HEK293 (cell line): Measurements from ENCODE around the gene SH3TC1.

ENCODE experiments used
- CTCF ChIA-PET: fragments of 350-600 bp; formaldehyde crosslinking; extraction: SDS; loops from one replicate; lab custom pipeline; 2021; ENCODE audit warnings: antibody characterized with exemption; lab: Yijun Ruan, JAX
- POLR2A ChIA-PET: fragments of 300-600 bp; formaldehyde crosslinking; extraction: SDS; loops from one replicate; lab custom pipeline; 2020; ENCODE audit warnings: antibody characterized with exemption, inconsistent platforms; lab: Yijun Ruan, JAX
- H3K27ac ChIP-seq: fragments of 200-500 bp; sonication (Bioruptor generic); 2 replicates; pipeline ENCODE4 v1.5.1; 2014; ENCODE audit warnings: low read depth, low read length, control low read depth, inconsistent platforms; ENCODE audit errors: extremely low read depth
- H3K36me3 ChIP-seq, 2 experiments: fragments of 200-500 bp in 1 of 2; sonication (Bioruptor generic) in 1 of 2; 1 replicate in 1 of 2; 2 replicates in 1 of 2; pipeline ENCODE4 v1.5.1; 2014 to 2017; ENCODE audit warnings: inconsistent platforms in 2 of 2, low read length in 2 of 2; ENCODE audit not compliant: control insufficient read depth in 2 of 2, insufficient read depth in 1 of 2
- H3K4me1 ChIP-seq: fragments of 200-500 bp; sonication (Bioruptor generic); 2 replicates; pipeline ENCODE4 v1.5.1; 2014; ENCODE audit warnings: mild to moderate bottlenecking, low read length, inconsistent platforms; ENCODE audit not compliant: control insufficient read depth, insufficient read depth
- H3K4me3 ChIP-seq: 2 replicates; pipeline ENCODE4 v1.5.1; 2011; ENCODE audit warnings: low read depth, mild to moderate bottlenecking, control low read depth, low read length, moderate library complexity
- H3K9me3 ChIP-seq: fragments of 200-500 bp; sonication (Bioruptor generic); 2 replicates; pipeline ENCODE4 v1.5.1; 2014; ENCODE audit warnings: low read depth, low read length, inconsistent platforms; ENCODE audit not compliant: control insufficient read depth, insufficient read depth
- BCL11B ChIP-seq: fragments of 450-650 bp; formaldehyde crosslinking; IDR thresholded peaks from 2 replicates; pipeline ENCODE4 v1.5.1; 2016; ENCODE audit warnings: low read depth, missing biosample characterization, missing genetic modification characterization
- GFI1B ChIP-seq: fragments of 450-650 bp; formaldehyde crosslinking; IDR thresholded peaks from 2 replicates; pipeline ENCODE4 v1.5.1; 2016; ENCODE audit warnings: missing biosample characterization, missing genetic modification characterization
- PBX3 ChIP-seq: sonication (generic); formaldehyde crosslinking; IDR thresholded peaks from 2 replicates; pipeline ENCODE4 v1.8.1; 2022; ENCODE audit warnings: mild to moderate bottlenecking, moderate library complexity, missing genetic modification reagents
- PRDM4 ChIP-seq: fragments of 450-650 bp; formaldehyde crosslinking; IDR thresholded peaks from 2 replicates; pipeline ENCODE4 v1.5.1; 2017; ENCODE audit warnings: missing biosample characterization, missing genetic modification characterization
- SETDB1 ChIP-seq: IDR thresholded peaks from one replicate; pipeline ENCODE4 v1.6.1; 2017; ENCODE audit warnings: mild to moderate bottlenecking, low read length, moderate library complexity, mixed read lengths; ENCODE audit not compliant: insufficient read length
- ZBTB44 ChIP-seq: fragments of 450-650 bp; IDR thresholded peaks from 2 replicates; pipeline ENCODE4 v1.5.1; 2018; ENCODE audit warnings: missing biosample characterization, mild to moderate bottlenecking, missing genetic modification characterization
- ZIC2 ChIP-seq: fragments of 450-650 bp; formaldehyde crosslinking; IDR thresholded peaks from 2 replicates; pipeline ENCODE4 v1.5.1; 2016; ENCODE audit warnings: missing biosample characterization, missing genetic modification characterization
- ZNF133 ChIP-seq: fragments of 450-650 bp; formaldehyde crosslinking; IDR thresholded peaks from 2 replicates; pipeline ENCODE4 v1.5.1; 2016; ENCODE audit warnings: missing biosample characterization, missing genetic modification characterization
- ZNF169 ChIP-seq: fragments of 450-650 bp; formaldehyde crosslinking; IDR thresholded peaks from 2 replicates; pipeline ENCODE4 v1.5.1; 2016; ENCODE audit warnings: missing biosample characterization, missing genetic modification characterization
- ZNF280C ChIP-seq: fragments of 450-650 bp; formaldehyde crosslinking; IDR thresholded peaks from 2 replicates; pipeline ENCODE4 v1.5.1; 2016; ENCODE audit warnings: missing biosample characterization, missing genetic modification characterization
- ZNF518A ChIP-seq: fragments of 450-650 bp; formaldehyde crosslinking; conservative IDR thresholded peaks from 2 replicates; pipeline ENCODE4 v1.5.1; 2016; ENCODE audit warnings: low read depth, missing biosample characterization, missing genetic modification characterization
- ZNF544 ChIP-seq: fragments of 450-650 bp; formaldehyde crosslinking; IDR thresholded peaks from 2 replicates; pipeline ENCODE4 v1.5.0; 2017; ENCODE audit warnings: missing biosample characterization, missing genetic modification characterization
- ZNF645 ChIP-seq: fragments of 450-650 bp; formaldehyde crosslinking; IDR thresholded peaks from 2 replicates; pipeline ENCODE4; 2016; ENCODE audit warnings: missing biosample characterization, missing genetic modification characterization
- ZNF791 ChIP-seq: fragments of 450-650 bp; formaldehyde crosslinking; IDR thresholded peaks from 2 replicates; pipeline ENCODE4 v1.5.1; 2016; ENCODE audit warnings: missing biosample characterization, missing genetic modification characterization
- ZNF830 ChIP-seq: fragments of 450-650 bp; IDR thresholded peaks from 2 replicates; pipeline ENCODE4 v1.5.0; 2018; ENCODE audit warnings: missing biosample characterization, missing genetic modification characterization, low read depth, mild to moderate bottlenecking, moderate library complexity

SH3TC1 gene

GRCh38 chr4:8240211-8241041 lies 41.3 kb downstream of the SH3TC1 start:
- ChIA-PET POLR2A (no interaction called here), CTCF (interaction anchor here (0.6 to 4.2 kb wide), 5 partner anchors 14 to 162 kb away, joined by 3 to 34 read pairs (median 4); no protein-coding TSS in a partner anchor)

GRCh38 chr4:8241211-8241779 lies 42.2 kb downstream of the SH3TC1 start:
- ChIA-PET POLR2A (interaction anchor here (0.6 kb wide), 1 partner anchor 379 kb away, joined by 4 read pairs; no protein-coding TSS in a partner anchor), CTCF (interaction anchor here (0.5 to 4.2 kb wide), 20 partner anchors 11 to 1319 kb away, joined by 3 to 34 read pairs (median 4); no protein-coding TSS in a partner anchor)
- Histone ChIP-seq H3K36me3 (peaks cover 0 to 6% of the 10 kb centered on the region in 2 experiments; a peak in 1 of 3 replicates), H3K4me3 (no peak overlapping the region), H3K4me1 (no peaks in the 10 kb centered on the region), H3K9me3 (no peaks in the 10 kb centered on the region), H3K27ac (no peak overlapping the region)
- TF ChIP-seq SETDB1 = no peak
- no peak for TF ChIP-seq ZNF133 (tag by site-specific recombination)
- no peak for TF ChIP-seq GFI1B (tag by site-specific recombination)
- TF ChIP-seq ZNF544 (tag by site-specific recombination) = no peak
- TF ChIP-seq BCL11B = no peak
- TF ChIP-seq PBX3 (CRISPR knock-in tag) = no peak
- TF ChIP-seq ZNF791 (tag by site-specific recombination) = no peak
- TF ChIP-seq ZNF518A (tag by site-specific recombination) = no peak
- TF ChIP-seq ZNF280C = no peak
- no peak for TF ChIP-seq ZBTB44 (tag by site-specific recombination)
- TF ChIP-seq ZNF645 (tag by site-specific recombination) = no peak
- no peak for TF ChIP-seq PRDM4
- no peak for TF ChIP-seq ZNF830 (tag by site-specific recombination)

More at GRCh38 chr4:8240211-8241041, 41.3 kb downstream of the SH3TC1 start:
- no peak overlapping the region for H3K4me3 ChIP-seq
- TF ChIP-seq ZNF169 (tag by site-specific recombination) = no peak
- peak; percentile 26 for TF ChIP-seq ZIC2 (tag by site-specific recombination)
- TF ChIP-seq, all 188 proteins: peak for 1
- no peaks in the 10 kb centered on the region for H3K9me3 ChIP-seq
- H3K36me3 ChIP-seq = peaks cover 0 to 6% of the 10 kb centered on the region in 2 experiments; a peak in 1 of 3 replicates
- H3K27ac ChIP-seq = no peak overlapping the region
- no peaks in the 10 kb centered on the region for H3K4me1 ChIP-seq
